Glutamatergic neuron (in vitro differentiated cells): ENCODE data around the gene LYPD6B. TPM values are rescaled to one million over a fixed set of nuclear protein-coding genes. Genes with fewer than 3 reads are reported as not detected.

Source experiments
- DNase-seq: peaks from one replicate; pipeline ENCODE4 v3.0.0; 2022
- H3K27ac Mint-ChIP-seq: one replicate; pipeline ENCODE4 v1.8.0; 2020; ENCODE audit warnings: mild to moderate bottlenecking, mixed read lengths, inconsistent platforms; ENCODE audit not compliant: unreplicated experiment
- H3K27me3 Mint-ChIP-seq: one replicate; pipeline ENCODE4 v1.8.0; 2020; ENCODE audit warnings: mild to moderate bottlenecking, moderate library complexity, mixed read lengths, inconsistent platforms; ENCODE audit not compliant: unreplicated experiment
- H3K36me3 Mint-ChIP-seq: one replicate; pipeline ENCODE4 v1.8.0; 2020; ENCODE audit warnings: mild to moderate bottlenecking, mixed read lengths, inconsistent platforms; ENCODE audit not compliant: unreplicated experiment
- H3K4me1 Mint-ChIP-seq: one replicate; pipeline ENCODE4 v1.8.0; 2020; ENCODE audit warnings: mild to moderate bottlenecking, low read depth, mixed read lengths, inconsistent platforms; ENCODE audit not compliant: unreplicated experiment
- H3K4me3 Mint-ChIP-seq: one replicate; pipeline ENCODE4 v1.8.0; 2020; ENCODE audit warnings: mild to moderate bottlenecking, mixed read lengths, inconsistent platforms; ENCODE audit not compliant: unreplicated experiment
- H3K9me3 Mint-ChIP-seq: one replicate; pipeline ENCODE4 v1.8.0; 2020; ENCODE audit warnings: mild to moderate bottlenecking, moderate library complexity, mixed read lengths, inconsistent platforms; ENCODE audit not compliant: unreplicated experiment
- CTCF ChIP-seq: fragments of 200-600 bp; sonication (generic); IDR thresholded peaks from one replicate; pipeline ENCODE4 v1.5.0; 2021; ENCODE audit not compliant: partially characterized antibody, unreplicated experiment
- total RNA-seq: library from RNA; stranded (reverse); fragmentation: NEBNext Ultra II Directional; extraction: Animal tissue kit (Norgen Biotek cat#: 25700); gene quantifications from one replicate; pipeline ENCODE4 v1.2.1, GENCODE V29; 2021; ENCODE audit not compliant: unreplicated experiment

The LYPD6B gene
- total RNA-seq, 1 donor from 2014 or later = 0.69 TPM

DNA sequence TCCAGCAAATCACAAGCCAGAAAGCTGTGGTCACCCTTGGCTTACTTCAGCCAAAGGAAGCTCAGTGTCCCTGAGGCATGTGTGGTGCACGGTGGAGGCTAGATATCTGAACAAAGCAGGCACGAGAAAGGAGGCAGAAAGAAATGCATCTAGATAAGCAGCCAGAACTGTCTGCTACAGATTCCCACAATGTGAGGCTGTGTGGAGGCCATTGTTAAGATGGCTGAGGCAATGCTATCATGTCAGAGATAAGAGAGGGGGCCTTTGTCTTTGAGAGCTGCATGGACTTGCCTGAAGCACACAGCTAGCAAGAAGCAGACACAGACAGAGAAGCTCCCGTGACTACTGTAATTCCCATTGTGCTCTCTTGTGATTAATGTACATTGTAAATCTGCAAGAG, 181.4 kb downstream of the LYPD6B start:
- no peak overlapping the region for H3K4me3 Mint-ChIP-seq
- H3K36me3 Mint-ChIP-seq = no peaks in the 10 kb centered on the region
- no peaks in the 10 kb centered on the region for H3K9me3 Mint-ChIP-seq
- no peak for TF ChIP-seq CTCF
- DNase-seq = no peak
- H3K27ac Mint-ChIP-seq = no peak overlapping the region
- H3K4me1 Mint-ChIP-seq = peaks cover 10% of the 10 kb centered on the region
- H3K27me3 Mint-ChIP-seq = no peaks in the 10 kb centered on the region

DNA sequence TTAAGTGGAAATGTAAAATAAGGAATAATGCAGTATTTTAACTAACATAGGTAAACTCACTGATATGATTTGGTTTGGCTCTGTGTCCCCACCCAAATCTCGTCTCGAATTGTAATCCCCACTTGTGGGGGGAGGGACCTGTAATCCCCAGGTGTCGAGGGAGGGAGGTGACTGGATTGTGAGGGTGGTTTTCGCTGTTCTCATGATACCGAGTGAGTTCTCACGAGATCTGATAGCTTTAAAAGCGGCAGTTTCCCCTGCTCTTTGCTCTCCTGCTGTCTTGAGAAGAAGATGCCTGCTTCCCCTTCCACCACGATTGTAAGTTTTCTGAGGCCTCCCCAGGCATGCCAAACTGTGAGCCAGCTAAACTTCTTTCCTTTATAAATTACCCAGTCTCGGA, 182.5 kb downstream of the LYPD6B start:
- TF ChIP-seq CTCF = no peak
- no peak overlapping the region for H3K4me3 Mint-ChIP-seq
- no peak for DNase-seq
- no peaks in the 10 kb centered on the region for H3K36me3 Mint-ChIP-seq
- no peak overlapping the region for H3K27ac Mint-ChIP-seq
- H3K4me1 Mint-ChIP-seq = peaks cover 10% of the 10 kb centered on the region
- no peaks in the 10 kb centered on the region for H3K27me3 Mint-ChIP-seq
- no peaks in the 10 kb centered on the region for H3K9me3 Mint-ChIP-seq

DNA sequence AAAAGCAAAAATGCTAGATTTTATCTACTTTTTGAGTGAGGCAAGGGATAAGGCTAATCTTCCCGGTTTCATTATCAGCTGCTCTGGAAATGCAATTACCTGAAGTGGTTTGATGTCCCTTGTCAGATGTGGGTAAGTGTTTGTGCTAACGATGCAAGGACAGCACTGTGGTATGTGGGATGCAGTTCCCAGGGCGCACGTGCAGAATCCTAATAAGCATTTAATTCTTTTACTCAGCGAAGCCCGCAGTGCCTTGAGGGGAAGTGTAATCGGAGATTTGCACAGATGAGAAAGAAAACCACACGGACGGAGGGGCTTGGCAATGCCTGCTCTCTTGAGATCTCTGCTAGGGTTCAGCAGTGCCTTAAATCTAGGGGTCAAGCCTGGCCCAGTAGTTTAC, 183.4 kb downstream of the LYPD6B start:
- TF ChIP-seq CTCF = no peak
- Mint-ChIP-seq H3K4me1 (peaks cover 10% of the 10 kb centered on the region), H3K9me3 (no peaks in the 10 kb centered on the region), H3K36me3 (no peaks in the 10 kb centered on the region), H3K27ac (no peak overlapping the region), H3K4me3 (no peak overlapping the region), H3K27me3 (no peaks in the 10 kb centered on the region)
- DNase-seq = peak; percentile 18

DNA sequence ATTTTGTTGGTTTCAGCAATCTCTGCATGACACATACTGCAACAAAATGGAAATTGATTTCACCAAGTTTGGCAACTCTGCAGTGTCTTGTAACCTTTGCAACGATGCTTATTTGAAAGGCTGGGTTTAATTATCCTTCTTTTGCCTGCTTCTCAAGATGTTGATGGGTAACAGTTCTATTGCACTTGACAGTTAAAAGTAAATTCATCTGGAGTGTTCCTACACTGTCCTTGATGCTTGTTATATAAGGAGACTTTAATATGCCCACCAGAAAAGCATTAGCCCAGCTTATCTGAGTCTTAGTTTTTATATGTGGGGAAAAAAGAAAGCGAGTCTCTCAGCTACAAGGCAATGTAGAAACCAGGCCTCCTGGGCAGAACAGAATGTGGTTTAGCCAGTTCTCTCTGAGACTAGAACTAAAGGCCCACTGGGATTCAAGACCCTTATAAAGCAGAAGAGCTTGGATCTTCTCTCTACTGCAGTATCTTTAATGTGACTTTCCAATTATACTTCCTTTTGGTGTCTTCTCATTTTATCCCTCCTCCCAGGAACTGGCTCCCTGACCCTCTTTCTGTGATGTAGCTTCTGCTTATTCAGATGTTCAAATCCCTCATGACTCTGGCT, 185.1 kb downstream of the LYPD6B start:
- no peaks in the 10 kb centered on the region for H3K36me3 Mint-ChIP-seq
- TF ChIP-seq CTCF = no peak
- no peak for DNase-seq
- peaks cover 10% of the 10 kb centered on the region for H3K4me1 Mint-ChIP-seq
- no peaks in the 10 kb centered on the region for H3K27me3 Mint-ChIP-seq
- H3K27ac Mint-ChIP-seq = no peak overlapping the region
- H3K4me3 Mint-ChIP-seq = no peak overlapping the region
- no peaks in the 10 kb centered on the region for H3K9me3 Mint-ChIP-seq

DNA sequence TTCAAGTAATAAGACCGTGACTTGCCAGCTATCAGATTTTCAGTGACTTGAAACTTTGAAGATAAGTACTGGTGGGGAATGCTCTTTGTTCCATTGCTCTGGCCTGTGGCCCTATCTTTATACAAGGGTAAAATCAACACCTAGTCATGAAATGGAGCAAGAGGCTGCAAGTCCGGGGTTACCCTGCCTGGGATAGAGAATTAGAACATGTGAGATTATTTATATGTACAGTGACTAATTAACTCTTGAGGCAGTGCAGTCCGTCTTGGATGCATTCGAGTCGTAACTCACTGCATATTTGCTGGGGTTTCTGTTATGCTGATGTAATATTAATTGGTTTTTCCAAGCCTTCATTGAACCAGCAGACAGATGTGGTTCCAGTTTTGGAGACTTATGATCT, 186.0 kb downstream of the LYPD6B start:
- DNase-seq = no peak
- Mint-ChIP-seq H3K4me3 (no peak overlapping the region), H3K27ac (no peak overlapping the region), H3K4me1 (peaks cover 10% of the 10 kb centered on the region), H3K9me3 (no peaks in the 10 kb centered on the region), H3K36me3 (no peaks in the 10 kb centered on the region), H3K27me3 (no peaks in the 10 kb centered on the region)
- TF ChIP-seq CTCF = no peak
